Measurements from ENCODE around the gene UBASH3B. TPM values are rescaled to one million over a fixed set of nuclear protein-coding genes. Genes with fewer than 3 reads are reported as not detected.

UBASH3B gene
- total and polyA plus RNA-seq, 2 of the 13 experiments (the other 11 are each of a cell fraction or from before 2014, with no cell fraction given), result 4.4 to 7.6 TPM

DNA sequence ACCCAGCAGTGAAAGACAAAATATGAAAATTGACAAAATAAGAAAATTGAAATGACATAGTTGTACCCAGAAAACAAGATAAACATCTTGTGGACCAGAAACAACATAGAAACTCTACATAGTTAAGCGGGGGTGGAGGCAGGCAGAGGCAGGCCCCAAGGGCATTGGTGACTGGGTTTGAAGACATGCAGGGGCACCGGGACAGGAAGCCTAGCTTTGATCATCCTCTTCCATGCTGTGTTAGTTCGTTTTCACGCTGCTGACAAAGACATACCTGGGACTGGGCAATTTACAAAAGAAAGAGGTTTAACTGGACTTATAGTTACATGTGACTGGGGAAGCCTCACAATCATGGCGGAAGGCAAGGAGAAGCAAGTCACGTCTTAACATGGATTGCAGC is 149.3 kb downstream of the UBASH3B start:
- DNase-seq (ENCODE audit: low spot score) (no peak), ATAC-seq (no peak), FAIRE-seq (no peak)
- in situ Hi-C loops (cut with HindIII; ENCODE audit: extremely low pct_ligation_motif_present, low pct_unique_long_range_greater_than_20kb) (no loop called here), intact Hi-C loops (cut with micrococcal nuclease; ENCODE audit: unreplicated experiment) (no loop called here)
- H4K20me1 ChIP-seq (ENCODE audit: insufficient read depth, low read length), result no peaks in the 10 kb centered on the region
- no peak overlapping the region for H3K27ac ChIP-seq (ENCODE audit: extremely low read length, insufficient read depth, low read length)
- H3K4me1 ChIP-seq (ENCODE audit: insufficient read depth, low read length), result no peaks in the 10 kb centered on the region
- no peaks in the 10 kb centered on the region for H3K27me3 ChIP-seq (ENCODE audit: control insufficient read depth in 1 of 2, insufficient read depth in 2 of 2, low read length in 2 of 2)
- WGBS (ENCODE audit: low lambda C conversion rate), result 94% methylated on average over 6 of the region's 6 CpGs
- H3K4me3 ChIP-seq (replicated peaks in 1 of 3; ENCODE audit: insufficient read depth in 1 of 3, low read depth in 2 of 3, low read length in 3 of 3), result no peak overlapping the region
- H3K36me3 ChIP-seq (replicated peaks in 1 of 2; ENCODE audit: control insufficient read depth in 1 of 2, insufficient read depth in 2 of 2, low read length in 2 of 2), result peaks cover 0 to 2% of the 10 kb centered on the region in 2 experiments; a peak in 1 of 5 replicates
- no peak overlapping the region for H3K4me2 ChIP-seq (ENCODE audit: low read depth, low read length)
- no peaks in the 10 kb centered on the region for H3K9me3 ChIP-seq (ENCODE audit: low read length)
- no TSS peak for BruUV-seq (replicated peaks)
- TF ChIP-seq PRPF4 (IDR thresholded peaks at IDR 0.05; ENCODE audit: low read depth, low read length, poor library complexity, severe bottlenecking) (no peak), NCOR1 (IDR thresholded peaks at IDR 0.05; ENCODE audit: borderline replicate concordance, low read length) (no peak), EZH2 (conservative IDR thresholded peaks at IDR 0.05; ENCODE audit: low read depth, low read length) (no peak), KLF6 (CRISPR knock-in tag; IDR thresholded peaks at IDR 0.05) (no peak), TAF15 (IDR thresholded peaks at IDR 0.05; ENCODE audit: low read depth, low read length, poor library complexity, severe bottlenecking) (no peak), ZNF564 (CRISPR knock-in tag; IDR thresholded peaks at IDR 0.05) (no peak), ATF7 (IDR thresholded peaks at IDR 0.05) (no peak), ATF7 (CRISPR knock-in tag; IDR thresholded peaks at IDR 0.05) (no peak), ETV6 (CRISPR knock-in tag; conservative IDR thresholded peaks at IDR 0.05) (no peak), NFRKB (IDR thresholded peaks at IDR 0.05) (no peak), MEIS1 (CRISPR knock-in tag; IDR thresholded peaks at IDR 0.05; ENCODE audit: borderline replicate concordance) (no peak), REXO4 (CRISPR knock-in tag; IDR thresholded peaks at IDR 0.05; ENCODE audit: borderline replicate concordance) (no peak), ZNF572 (CRISPR knock-in tag; IDR thresholded peaks at IDR 0.05) (no peak), TRIM24 (CRISPR knock-in tag; IDR thresholded peaks at IDR 0.05) (no peak), ZFP1 (CRISPR knock-in tag; IDR thresholded peaks at IDR 0.05) (no peak), MIER3 (CRISPR knock-in tag; IDR thresholded peaks at IDR 0.05; ENCODE audit: borderline replicate concordance) (no peak), CBFB (CRISPR knock-in tag; IDR thresholded peaks at IDR 0.05) (no peak)
- TF ChIP-seq, protein P1, sequence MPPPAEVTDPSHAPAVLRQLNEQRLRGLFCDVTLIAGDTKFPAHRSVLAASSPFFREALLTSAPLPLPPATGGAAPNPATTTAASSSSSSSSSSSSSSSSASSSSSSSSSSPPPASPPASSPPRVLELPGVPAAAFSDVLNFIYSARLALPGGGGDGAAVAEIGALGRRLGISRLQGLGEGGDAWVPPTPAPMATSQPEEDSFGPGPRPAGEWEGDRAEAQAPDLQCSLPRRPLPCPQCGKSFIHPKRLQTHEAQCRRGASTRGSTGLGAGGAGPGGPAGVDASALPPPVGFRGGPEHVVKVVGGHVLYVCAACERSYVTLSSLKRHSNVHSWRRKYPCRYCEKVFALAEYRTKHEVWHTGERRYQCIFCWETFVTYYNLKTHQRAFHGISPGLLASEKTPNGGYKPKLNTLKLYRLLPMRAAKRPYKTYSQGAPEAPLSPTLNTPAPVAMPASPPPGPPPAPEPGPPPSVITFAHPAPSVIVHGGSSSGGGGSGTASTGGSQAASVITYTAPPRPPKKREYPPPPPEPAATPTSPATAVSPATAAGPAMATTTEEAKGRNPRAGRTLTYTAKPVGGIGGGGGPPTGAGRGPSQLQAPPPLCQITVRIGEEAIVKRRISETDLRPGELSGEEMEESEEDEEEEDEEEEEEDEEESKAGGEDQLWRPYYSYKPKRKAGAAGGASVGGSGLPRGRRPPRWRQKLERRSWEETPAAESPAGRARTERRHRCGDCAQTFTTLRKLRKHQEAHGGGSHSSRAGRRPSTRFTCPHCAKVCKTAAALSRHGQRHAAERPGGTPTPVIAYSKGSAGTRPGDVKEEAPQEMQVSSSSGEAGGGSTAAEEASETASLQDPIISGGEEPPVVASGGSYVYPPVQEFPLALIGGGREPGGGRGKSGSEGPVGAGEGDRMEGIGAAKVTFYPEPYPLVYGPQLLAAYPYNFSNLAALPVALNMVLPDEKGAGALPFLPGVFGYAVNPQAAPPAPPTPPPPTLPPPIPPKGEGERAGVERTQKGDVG (CRISPR knock-in tag; IDR thresholded peaks at IDR 0.05; ENCODE audit: borderline replicate concordance), result no peak
- TF ChIP-seq, protein P2, sequence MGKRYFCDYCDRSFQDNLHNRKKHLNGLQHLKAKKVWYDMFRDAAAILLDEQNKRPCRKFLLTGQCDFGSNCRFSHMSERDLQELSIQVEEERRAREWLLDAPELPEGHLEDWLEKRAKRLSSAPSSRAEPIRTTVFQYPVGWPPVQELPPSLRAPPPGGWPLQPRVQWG (CRISPR knock-in tag; IDR thresholded peaks at IDR 0.05; ENCODE audit: borderline replicate concordance, low read depth), result no peak
- no peaks in the 10 kb centered on the region for H3K79me2 ChIP-seq (ENCODE audit: insufficient read depth, low read length)
- no peak overlapping the region for H2AFZ ChIP-seq (ENCODE audit: low read length)
- CTCF ChIA-PET (ENCODE audit: low intra/inter-chr PET ratio, low total read pairs), result no interaction called here
- H3K9ac ChIP-seq (ENCODE audit: insufficient read depth, low read depth, low read length), result no peak overlapping the region
- POLR2A ChIA-PET, result no interaction called here

All from HepG2 (cell line).